Trophoblast cell (in vitro differentiated cells and primary cell): Measurements from ENCODE around the gene DPP9.

Source experiments
- DNase-seq, 2 donors: peaks; one replicate each; pipeline ENCODE4 v3.0.0-alpha.2; 2016
- H2AFZ ChIP-seq: 2 replicates; pipeline ENCODE4 v1.6.1; 2013; ENCODE audit warnings: low read length, moderate library complexity, mild to moderate bottlenecking; ENCODE audit not compliant: insufficient read depth, poor library complexity
- H2AK5ac ChIP-seq: 2 replicates; pipeline ENCODE4 v1.6.1; 2013; ENCODE audit warnings: mild to moderate bottlenecking, low read length
- H2BK120ac ChIP-seq: 2 replicates; pipeline ENCODE4 v1.6.1; 2013; ENCODE audit warnings: low read length, mild to moderate bottlenecking, moderate library complexity; ENCODE audit not compliant: insufficient read depth, poor library complexity
- H2BK12ac ChIP-seq: 2 replicates; pipeline ENCODE4 v1.6.1; 2013; ENCODE audit warnings: mild to moderate bottlenecking, low read length, moderate library complexity
- H2BK5ac ChIP-seq: 2 replicates; pipeline ENCODE4 v1.6.1; 2013; ENCODE audit warnings: low read length, low read depth, moderate library complexity, mild to moderate bottlenecking; ENCODE audit not compliant: poor library complexity
- H3K14ac ChIP-seq: 2 replicates; pipeline ENCODE4 v1.6.1; 2013; ENCODE audit warnings: mild to moderate bottlenecking, low read length
- H3K18ac ChIP-seq: 2 replicates; pipeline ENCODE4 v1.6.1; 2013; ENCODE audit warnings: mild to moderate bottlenecking, low read length
- H3K23ac ChIP-seq: 2 replicates; pipeline ENCODE4 v1.6.1; 2013; ENCODE audit warnings: low read length
- H3K27ac ChIP-seq: 2 replicates; pipeline ENCODE4 v1.5.1; 2013; ENCODE audit warnings: low read depth, mild to moderate bottlenecking, inconsistent platforms, low read length, moderate library complexity
- H3K27me3 ChIP-seq: 2 replicates; pipeline ENCODE4 v1.6.1; 2013; ENCODE audit warnings: inconsistent platforms, mild to moderate bottlenecking, low read length, moderate library complexity; ENCODE audit not compliant: insufficient read depth
- H3K36me3 ChIP-seq, 2 experiments: 1 replicate in 1 of 2; 2 replicates in 1 of 2; pipeline ENCODE4 v1.6.1; 2013; ENCODE audit warnings: low read length in 2 of 2, mild to moderate bottlenecking in 2 of 2, moderate library complexity in 1 of 2; ENCODE audit not compliant: insufficient read depth in 2 of 2, control insufficient read depth in 1 of 2
- H3K4ac ChIP-seq: 2 replicates; pipeline ENCODE4 v1.6.1; 2013; ENCODE audit warnings: low read depth, mild to moderate bottlenecking, low read length, moderate library complexity
- H3K4me1 ChIP-seq, 2 experiments: 1 replicate in 1 of 2; 2 replicates in 1 of 2; pipeline ENCODE4 v1.6.1; 2013; ENCODE audit warnings: low read length in 2 of 2, mild to moderate bottlenecking in 2 of 2, moderate library complexity in 1 of 2; ENCODE audit not compliant: insufficient read depth in 2 of 2, control insufficient read depth in 1 of 2
- H3K4me2 ChIP-seq: 2 replicates; pipeline ENCODE4 v1.6.1; 2013; ENCODE audit warnings: inconsistent platforms, mild to moderate bottlenecking, low read length, moderate library complexity
- H3K4me3 ChIP-seq: 2 replicates; pipeline ENCODE4 v1.5.1; 2013; ENCODE audit warnings: mild to moderate bottlenecking, low read depth, low read length, inconsistent platforms
- H3K79me1 ChIP-seq: one replicate; pipeline ENCODE4 v1.6.1; 2013; ENCODE audit warnings: low read length
- H3K79me2 ChIP-seq: 2 replicates; pipeline ENCODE4 v1.6.1; 2013; ENCODE audit warnings: low read length, mild to moderate bottlenecking; ENCODE audit not compliant: control insufficient read depth, insufficient read depth, poor library complexity
- H3K9ac ChIP-seq: 2 replicates; pipeline ENCODE4 v1.6.1; 2013; ENCODE audit warnings: mild to moderate bottlenecking, low read length
- H3K9me3 ChIP-seq: 2 replicates; pipeline ENCODE4 v1.6.1; 2013; ENCODE audit warnings: low read depth, mild to moderate bottlenecking, control low read depth, inconsistent platforms, low read length; ENCODE audit not compliant: insufficient read depth
- H4K12ac ChIP-seq: 2 replicates; pipeline ENCODE4 v1.6.1; 2013; ENCODE audit warnings: low read depth, mild to moderate bottlenecking, low read length, moderate library complexity
- H4K8ac ChIP-seq: 2 replicates; pipeline ENCODE4 v1.6.1; 2013; ENCODE audit warnings: low read depth, mild to moderate bottlenecking, low read length, moderate library complexity
- H4K91ac ChIP-seq: one replicate; pipeline ENCODE4 v1.6.1; 2013; ENCODE audit warnings: low read depth, mild to moderate bottlenecking, low read length, moderate library complexity
- WGBS: extraction: QIAGEN DNeasy Blood & Tissue Kit; methylation state at CpG from one replicate; pipeline ENCODE4 v1.1.7; 2013; ENCODE audit warnings: missing lambda C conversion rate; ENCODE audit not compliant: insufficient read length, insufficient coverage; ENCODE audit errors: extremely low coverage; 5-methylcytosine and 5-hydroxymethylcytosine counted together

The DPP9 gene

DNA sequence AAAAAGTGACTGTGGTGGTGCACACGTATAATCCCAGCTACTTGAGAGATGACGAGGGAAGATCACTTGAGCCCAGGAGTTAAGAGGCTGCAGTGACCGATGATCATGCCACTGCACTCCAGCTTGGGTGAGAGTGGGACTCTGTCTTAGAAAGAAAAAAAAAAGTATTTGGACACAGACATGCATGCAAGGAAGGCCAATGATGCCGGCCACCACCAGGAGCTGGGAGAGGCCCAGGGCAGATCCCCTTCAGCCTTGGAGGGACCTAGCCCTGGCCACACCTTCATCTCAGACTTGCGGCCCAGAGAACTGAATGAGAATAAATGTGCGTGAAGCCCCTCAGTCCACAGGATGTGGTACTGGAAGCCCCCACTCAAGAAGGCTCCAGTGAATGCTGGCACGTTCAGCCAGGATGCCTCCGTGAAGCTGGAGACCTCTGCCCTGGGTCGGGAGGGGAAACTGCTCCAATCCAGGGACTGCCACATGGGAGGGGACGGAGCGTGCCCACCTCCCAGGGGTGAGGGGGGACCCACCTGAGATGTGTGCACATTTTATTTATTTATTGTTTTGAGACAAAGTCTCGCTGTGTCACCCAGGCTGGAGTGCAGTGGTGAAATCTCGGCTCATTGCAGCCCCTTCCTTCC is 69.7 kb downstream of the DPP9 start:
- WGBS, result no CpG with 5 or more reads among the region's 13 CpGs
- DNase-seq, result no peak
- peaks cover 45 to 54% of the 10 kb centered on the region in 2 experiments for H3K36me3 ChIP-seq
- no peaks in the 10 kb centered on the region for H3K79me1 ChIP-seq
- no peak overlapping the region for H3K18ac ChIP-seq
- H3K4ac ChIP-seq, result no peak overlapping the region
- H2AFZ ChIP-seq, result no peak overlapping the region
- H4K12ac ChIP-seq, result no peak overlapping the region
- H3K27me3 ChIP-seq, result no peaks in the 10 kb centered on the region
- no peak overlapping the region for H3K4me3 ChIP-seq
- no peak overlapping the region for H3K14ac ChIP-seq
- no peak overlapping the region for H3K23ac ChIP-seq
- H3K9ac ChIP-seq, result no peak overlapping the region
- no peaks in the 10 kb centered on the region for H3K79me2 ChIP-seq
- no peak overlapping the region for H3K4me2 ChIP-seq
- H4K91ac ChIP-seq, result no peak overlapping the region
- H2BK120ac ChIP-seq, result no peak overlapping the region
- no peak overlapping the region for H2BK5ac ChIP-seq
- H3K27ac ChIP-seq, result no peak overlapping the region
- H3K4me1 ChIP-seq, result no peaks in the 10 kb centered on the region
- peaks cover 11% of the 10 kb centered on the region for H3K9me3 ChIP-seq
- no peak overlapping the region for H2AK5ac ChIP-seq
- no peak overlapping the region for H4K8ac ChIP-seq
- H2BK12ac ChIP-seq, result no peak overlapping the region

DNA sequence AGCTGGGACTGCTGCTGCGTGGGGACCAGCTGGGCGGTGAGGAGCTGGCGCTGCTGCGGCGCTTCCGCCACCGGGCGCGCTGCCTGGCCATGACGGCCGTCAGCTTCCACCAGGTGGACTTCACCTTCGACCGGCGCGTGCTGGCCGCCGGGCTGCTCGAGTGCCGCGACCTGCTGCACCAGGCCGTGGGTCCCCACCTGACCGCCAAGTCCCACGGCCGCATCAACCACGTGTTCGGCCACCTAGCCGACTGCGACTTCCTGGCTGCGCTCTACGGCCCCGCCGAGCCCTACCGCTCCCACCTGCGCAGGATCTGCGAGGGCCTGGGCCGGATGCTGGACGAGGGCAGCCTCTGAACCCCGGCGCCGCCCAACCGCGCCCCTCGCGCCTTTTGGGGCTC is 71.6 kb downstream of the DPP9 start:
- DNase-seq, result no peak
- H3K27ac ChIP-seq, result no peak overlapping the region
- H4K12ac ChIP-seq, result no peak overlapping the region
- H4K91ac ChIP-seq, result no peak overlapping the region
- H3K4me1 ChIP-seq, result peaks cover 0 to under 1% of the 10 kb centered on the region in 2 experiments
- H3K36me3 ChIP-seq, result peaks cover 28 to 36% of the 10 kb centered on the region in 2 experiments
- no peak overlapping the region for H4K8ac ChIP-seq
- H3K4me2 ChIP-seq, result no peak overlapping the region
- H2AK5ac ChIP-seq, result no peak overlapping the region
- H3K4me3 ChIP-seq, result peak overlapping the region; percentile 23
- H3K9me3 ChIP-seq, result peaks cover 7% of the 10 kb centered on the region
- no peak overlapping the region for H2BK120ac ChIP-seq
- H3K79me2 ChIP-seq, result no peaks in the 10 kb centered on the region
- H2AFZ ChIP-seq, result no peak overlapping the region
- no peak overlapping the region for H3K4ac ChIP-seq
- no peaks in the 10 kb centered on the region for H3K79me1 ChIP-seq
- no peak overlapping the region for H3K18ac ChIP-seq
- H3K14ac ChIP-seq, result no peak overlapping the region
- H2BK12ac ChIP-seq, result no peak overlapping the region
- no peak overlapping the region for H2BK5ac ChIP-seq
- H3K27me3 ChIP-seq, result no peaks in the 10 kb centered on the region
- no peak overlapping the region for H3K23ac ChIP-seq
- no CpG with 5 or more reads among the region's 44 CpGs for WGBS
- H3K9ac ChIP-seq, result no peak overlapping the region

DNA sequence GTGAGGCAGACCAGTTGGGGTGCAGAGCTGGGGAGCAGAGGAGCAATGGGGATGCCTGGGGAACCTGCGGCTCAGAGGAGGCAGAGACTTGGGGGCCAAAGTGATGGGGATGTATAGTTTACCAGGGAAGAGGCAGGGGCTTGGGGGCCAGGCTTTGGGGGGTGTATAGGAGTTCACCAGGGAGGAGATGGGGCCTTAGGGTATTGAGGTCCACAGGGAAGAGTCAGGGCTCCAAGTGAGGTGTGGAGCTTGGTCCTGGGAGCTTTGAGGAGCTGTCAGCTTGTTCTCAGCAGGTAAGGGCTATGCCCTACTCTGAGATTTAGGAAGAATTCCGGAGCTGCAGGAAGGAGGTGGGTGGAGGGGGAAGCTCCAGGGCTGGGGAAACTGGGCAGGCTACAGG is 73.5 kb downstream of the DPP9 start:
- no peaks in the 10 kb centered on the region for H3K79me2 ChIP-seq
- H2BK120ac ChIP-seq, result no peak overlapping the region
- no peaks in the 10 kb centered on the region for H3K79me1 ChIP-seq
- H2AK5ac ChIP-seq, result no peak overlapping the region
- H3K4me3 ChIP-seq, result no peak overlapping the region
- peaks cover 18 to 20% of the 10 kb centered on the region in 2 experiments for H3K36me3 ChIP-seq
- no peak overlapping the region for H3K27ac ChIP-seq
- H3K23ac ChIP-seq, result no peak overlapping the region
- H3K9me3 ChIP-seq, result peaks cover 7% of the 10 kb centered on the region
- no CpG with 5 or more reads among the region's 2 CpGs for WGBS
- no peak overlapping the region for H3K9ac ChIP-seq
- no peak overlapping the region for H4K8ac ChIP-seq
- no peak overlapping the region for H2AFZ ChIP-seq
- no peak overlapping the region for H3K4ac ChIP-seq
- peaks cover 0 to 2% of the 10 kb centered on the region in 2 experiments for H3K4me1 ChIP-seq
- no peak overlapping the region for H3K18ac ChIP-seq
- H2BK5ac ChIP-seq, result no peak overlapping the region
- no peak overlapping the region for H4K12ac ChIP-seq
- H3K4me2 ChIP-seq, result no peak overlapping the region
- no peak overlapping the region for H4K91ac ChIP-seq
- H3K14ac ChIP-seq, result no peak overlapping the region
- no peak for DNase-seq
- H3K27me3 ChIP-seq, result no peaks in the 10 kb centered on the region
- no peak overlapping the region for H2BK12ac ChIP-seq

DNA sequence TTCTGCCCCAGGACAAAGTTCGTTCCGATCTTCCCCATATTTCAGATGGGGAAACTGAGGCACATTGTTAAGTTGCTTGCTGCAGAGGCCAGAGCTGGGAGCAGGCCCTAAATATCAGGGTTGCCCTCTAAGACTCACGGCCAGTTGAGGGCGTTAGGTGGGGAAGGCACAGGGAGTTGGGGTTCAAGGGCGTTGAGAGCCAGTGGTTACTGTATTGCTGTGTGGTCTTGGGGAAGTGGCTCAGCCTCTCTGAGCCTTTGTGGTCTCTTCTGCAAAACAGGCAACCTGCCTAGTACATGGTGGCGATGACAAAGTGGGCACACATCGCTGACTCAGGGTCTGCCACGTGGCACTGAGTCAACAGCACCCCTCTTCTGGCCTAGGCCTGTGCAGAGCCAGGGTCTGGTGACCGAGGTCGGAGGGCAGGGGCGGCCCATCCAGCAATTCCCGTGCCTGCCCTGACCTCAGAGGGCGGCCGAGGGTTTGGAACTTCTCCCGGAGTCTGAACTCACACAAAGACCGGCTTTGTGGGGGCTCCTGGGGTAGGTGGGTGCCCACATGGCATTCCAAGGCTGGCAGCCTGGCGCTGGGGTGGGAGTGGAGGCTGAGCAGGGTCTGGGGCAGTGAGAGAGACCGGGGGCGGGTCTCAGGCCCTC is 74.1 kb downstream of the DPP9 start:
- no CpG with 5 or more reads among the region's 19 CpGs for WGBS
- no peaks in the 10 kb centered on the region for H3K79me1 ChIP-seq
- H2BK120ac ChIP-seq, result no peak overlapping the region

More for the DNA sequence above, 74.1 kb downstream of the DPP9 start:
- Histone ChIP-seq H2BK5ac (no peak overlapping the region), H3K4me1 (peaks cover 0 to 2% of the 10 kb centered on the region in 2 experiments), H3K79me2 (no peaks in the 10 kb centered on the region), H3K14ac (no peak overlapping the region), H3K9me3 (peaks cover 5% of the 10 kb centered on the region), H2AK5ac (no peak overlapping the region), H3K27ac (no peak overlapping the region), H3K27me3 (no peaks in the 10 kb centered on the region), H3K9ac (peak overlapping the region; percentile 33), H2BK12ac (no peak overlapping the region), H4K91ac (no peak overlapping the region), H4K8ac (no peak overlapping the region), H3K4ac (no peak overlapping the region), H3K36me3 (peaks cover 15 to 18% of the 10 kb centered on the region in 2 experiments), H3K18ac (no peak overlapping the region), H3K4me3 (no peak overlapping the region), H3K23ac (no peak overlapping the region), H4K12ac (no peak overlapping the region), H3K4me2 (no peak overlapping the region), H2AFZ (no peak overlapping the region)
- DNase-seq, result no peak
